ENCODE data around the gene DBNDD1. TPM values are rescaled to one million over a fixed set of nuclear protein-coding genes. Genes with fewer than 3 reads are reported as not detected.

The DBNDD1 gene
- total RNA-seq, 1 donor from 2014 or later = 7.0 TPM

DNA sequence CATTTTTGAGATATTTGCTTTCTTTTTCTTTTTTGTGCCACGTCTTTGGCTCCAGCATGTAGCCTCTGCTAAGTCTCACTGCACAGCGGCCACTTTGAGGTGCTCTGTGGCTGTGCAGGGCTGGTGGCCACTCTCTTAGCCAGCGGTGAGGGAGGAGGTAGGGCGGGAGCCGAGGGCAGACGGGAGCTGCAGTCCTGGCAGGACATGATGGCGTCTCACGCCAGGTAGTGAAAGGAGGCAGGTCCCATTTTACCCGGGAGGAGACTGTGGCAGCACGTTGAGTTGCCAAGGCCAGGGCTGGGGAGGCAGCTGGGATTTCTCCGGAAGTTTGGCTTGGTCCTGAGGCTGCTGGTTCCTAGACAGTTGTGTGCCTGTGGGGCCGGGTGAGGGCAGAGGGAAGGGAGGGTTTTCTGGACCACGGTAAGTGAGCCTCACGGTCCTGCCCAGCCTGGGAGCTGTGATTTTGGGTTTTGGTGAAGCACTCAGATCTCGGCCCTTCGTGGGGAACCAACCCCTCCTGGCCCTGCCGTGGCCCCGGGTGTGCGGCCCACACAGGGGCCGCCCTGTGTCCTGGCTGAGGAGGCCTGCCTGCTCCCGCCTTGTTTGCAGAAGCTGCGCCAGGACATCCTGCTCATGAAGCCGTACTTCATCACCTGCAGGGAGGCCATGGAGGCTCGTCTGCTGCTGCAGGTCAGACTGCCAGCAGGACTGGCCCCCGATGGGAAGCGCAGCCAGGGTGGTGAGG, 56.3 kb downstream of the DBNDD1 start:
- DNase-seq (no peak), ATAC-seq (no peak)
- Histone ChIP-seq H3K9me3 (no peaks in the 10 kb centered on the region), H3K4me1 (no peaks in the 10 kb centered on the region), H3K27me3 (no peaks in the 10 kb centered on the region), H3K27ac (no peak overlapping the region), H3K36me3 (peaks cover 28% of the 10 kb centered on the region), H3K4me3 (no peak overlapping the region)
- TF ChIP-seq, protein P1, sequence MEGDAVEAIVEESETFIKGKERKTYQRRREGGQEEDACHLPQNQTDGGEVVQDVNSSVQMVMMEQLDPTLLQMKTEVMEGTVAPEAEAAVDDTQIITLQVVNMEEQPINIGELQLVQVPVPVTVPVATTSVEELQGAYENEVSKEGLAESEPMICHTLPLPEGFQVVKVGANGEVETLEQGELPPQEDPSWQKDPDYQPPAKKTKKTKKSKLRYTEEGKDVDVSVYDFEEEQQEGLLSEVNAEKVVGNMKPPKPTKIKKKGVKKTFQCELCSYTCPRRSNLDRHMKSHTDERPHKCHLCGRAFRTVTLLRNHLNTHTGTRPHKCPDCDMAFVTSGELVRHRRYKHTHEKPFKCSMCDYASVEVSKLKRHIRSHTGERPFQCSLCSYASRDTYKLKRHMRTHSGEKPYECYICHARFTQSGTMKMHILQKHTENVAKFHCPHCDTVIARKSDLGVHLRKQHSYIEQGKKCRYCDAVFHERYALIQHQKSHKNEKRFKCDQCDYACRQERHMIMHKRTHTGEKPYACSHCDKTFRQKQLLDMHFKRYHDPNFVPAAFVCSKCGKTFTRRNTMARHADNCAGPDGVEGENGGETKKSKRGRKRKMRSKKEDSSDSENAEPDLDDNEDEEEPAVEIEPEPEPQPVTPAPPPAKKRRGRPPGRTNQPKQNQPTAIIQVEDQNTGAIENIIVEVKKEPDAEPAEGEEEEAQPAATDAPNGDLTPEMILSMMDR (IDR thresholded peaks at IDR 0.05) = no peak
- intact Hi-C loops (cut with DNase I) = no loop called here

DNA sequence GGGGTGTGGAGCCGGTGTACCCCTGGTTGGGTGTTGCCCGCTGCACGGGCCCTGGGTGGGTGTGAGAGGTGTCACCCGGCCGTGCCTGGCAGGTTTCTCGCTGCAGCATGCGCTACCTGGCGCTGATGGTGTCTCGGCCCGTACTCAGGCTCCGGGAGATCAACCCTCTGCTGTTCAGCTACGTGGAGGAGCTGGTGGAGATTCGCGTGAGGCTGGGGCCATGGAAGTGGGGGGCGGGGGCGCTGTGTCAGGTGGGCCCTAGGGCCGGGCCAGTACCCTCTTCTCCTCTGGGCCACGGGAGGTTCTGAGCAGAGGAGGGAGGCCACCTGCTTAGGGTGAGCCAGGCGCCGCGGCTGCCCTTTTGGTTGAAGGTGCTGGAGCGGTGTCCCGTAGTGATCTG, 57.3 kb downstream of the DBNDD1 start:
- no peak for DNase-seq
- TF ChIP-seq, protein P1 (IDR thresholded peaks at IDR 0.05) = no peak
- peaks cover 31% of the 10 kb centered on the region for H3K36me3 ChIP-seq

DNA sequence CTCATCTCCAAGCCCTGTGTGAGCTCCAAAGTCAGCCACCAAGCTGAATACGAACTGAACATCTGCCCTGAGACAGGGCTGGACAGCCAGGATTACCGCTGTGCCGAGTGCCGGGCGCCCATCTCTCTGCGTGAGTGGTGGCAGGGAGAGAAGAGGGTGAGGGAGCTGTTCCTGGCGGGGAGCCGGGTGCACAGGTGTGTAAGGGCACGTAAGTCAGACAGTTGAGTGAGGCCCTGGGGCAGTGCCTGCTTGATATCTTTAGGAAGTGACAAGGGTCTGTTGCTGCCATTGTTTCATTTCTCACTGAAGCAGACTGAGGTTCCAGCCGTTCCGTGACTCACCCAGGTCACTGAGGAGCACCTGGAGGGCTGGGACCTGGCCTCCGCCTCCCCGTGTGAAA, 58.3 kb downstream of the DBNDD1 start:
- H3K27ac ChIP-seq = no peak overlapping the region
- TF ChIP-seq, protein P1 (IDR thresholded peaks at IDR 0.05) = no peak
- no peaks in the 10 kb centered on the region for H3K27me3 ChIP-seq
- ATAC-seq (no peak), DNase-seq (no peak)
- H3K9me3 ChIP-seq = no peaks in the 10 kb centered on the region
- H3K4me3 ChIP-seq = no peak overlapping the region
- H3K4me1 ChIP-seq = no peaks in the 10 kb centered on the region
- peaks cover 35% of the 10 kb centered on the region for H3K36me3 ChIP-seq
- intact Hi-C loops (cut with DNase I) = no loop called here

More for the DNA sequence above, 57.3 kb downstream of the DBNDD1 start:
- Histone ChIP-seq H3K4me3 (no peak overlapping the region), H3K27me3 (no peaks in the 10 kb centered on the region), H3K4me1 (no peaks in the 10 kb centered on the region), H3K27ac (no peak overlapping the region), H3K9me3 (no peaks in the 10 kb centered on the region)
- no peak for ATAC-seq
- intact Hi-C loops (cut with DNase I) = no loop called here

DNA sequence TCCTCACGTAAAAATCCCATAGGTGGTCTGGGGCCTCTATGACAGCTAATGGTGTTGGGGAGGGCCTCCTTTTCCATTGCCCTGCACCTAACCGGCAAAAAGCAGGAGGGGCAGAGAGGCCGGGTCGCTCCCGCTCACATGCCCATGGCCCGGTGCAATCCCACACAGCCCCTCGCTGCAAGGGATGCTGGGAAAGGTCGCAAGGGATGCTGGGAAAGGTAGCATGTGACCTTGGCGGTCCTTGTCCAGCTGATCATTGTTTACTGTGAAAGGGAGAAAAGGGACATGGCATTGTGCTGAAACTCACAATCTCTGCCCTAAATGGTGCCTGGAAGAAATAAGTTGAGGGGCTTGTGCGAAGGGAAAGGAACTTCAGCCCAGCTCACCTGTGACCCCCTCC, 60.7 kb downstream of the DBNDD1 start:
- TF ChIP-seq, protein P1 (IDR thresholded peaks at IDR 0.05) = no peak
- Histone ChIP-seq H3K4me3 (no peak overlapping the region), H3K36me3 (peaks cover 31% of the 10 kb centered on the region), H3K9me3 (no peaks in the 10 kb centered on the region), H3K27me3 (no peaks in the 10 kb centered on the region), H3K4me1 (no peaks in the 10 kb centered on the region), H3K27ac (no peak overlapping the region)
- DNase-seq = no peak
- intact Hi-C loops (cut with DNase I) = no loop called here
- ATAC-seq = no peak

DNA sequence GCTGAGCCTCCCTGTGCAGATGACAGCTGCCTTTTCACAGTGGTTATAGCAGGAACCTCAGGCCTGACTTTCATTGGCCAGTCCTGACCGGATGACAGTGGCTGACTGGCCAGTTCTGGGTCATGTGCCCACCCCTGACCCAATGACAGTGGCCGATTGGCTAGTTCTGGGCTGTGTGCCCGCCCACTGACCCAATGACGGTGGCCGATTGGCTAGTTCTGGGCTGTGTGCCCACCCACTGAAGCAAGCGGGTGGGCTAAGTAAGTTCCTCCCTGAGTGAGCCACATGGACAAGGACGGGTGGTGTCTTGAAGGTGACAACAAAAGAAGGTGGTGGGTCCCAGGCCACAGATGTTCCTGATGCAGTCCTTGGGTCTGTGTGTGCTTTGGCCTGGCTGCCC, 61.2 kb downstream of the DBNDD1 start:
- no peaks in the 10 kb centered on the region for H3K4me1 ChIP-seq
- intact Hi-C loops (cut with DNase I) = no loop called here
- TF ChIP-seq, protein P1 (IDR thresholded peaks at IDR 0.05) = no peak
- DNase-seq = peak; percentile 79
- no peaks in the 10 kb centered on the region for H3K27me3 ChIP-seq
- H3K4me3 ChIP-seq = peak overlapping the region; percentile 21
- no peaks in the 10 kb centered on the region for H3K9me3 ChIP-seq
- peak; percentile 82 for ATAC-seq
- no peak overlapping the region for H3K27ac ChIP-seq
- peaks cover 31% of the 10 kb centered on the region for H3K36me3 ChIP-seq
